Heart right ventricle (tissue), 16 donors: ENCODE data around the gene CX3CR1. TPM values are rescaled to one million over a fixed set of nuclear protein-coding genes. Genes with fewer than 3 reads are reported as not detected.

Experiments used
- ATAC-seq, 8 donors: fragments of 200-7000 bp; cut with Tn5 transposase; one replicate each; pipeline ENCODE4 v1.9.1; 2020; ENCODE audit warnings: mild to moderate bottlenecking in 8 of 8, moderate library complexity in 8 of 8, moderate number of reproducible peaks in 1 of 8
- DNase-seq, 2 donors: peaks; one replicate each; pipeline ENCODE4 v3.0.0-alpha.2; 2020
- H3K27ac ChIP-seq, 10 donors: fragments of 200-600 bp; sonication (generic) in 2 of 10; one replicate each; pipeline versions ENCODE4 v1.5.0 to v1.8.0; 2020 to 2022; ENCODE audit warnings: mild to moderate bottlenecking in 3 of 10
- H3K27me3 ChIP-seq, 7 donors: fragments of 200-600 bp; one replicate each; pipeline ENCODE4 v1.8.0; 2021 to 2022; ENCODE audit warnings: mild to moderate bottlenecking in 2 of 7
- H3K36me3 ChIP-seq, 9 donors: fragments of 200-600 bp; sonication (generic) in 1 of 9; one replicate each; pipeline versions ENCODE4 v1.5.0 to v1.8.0; 2020 to 2022; ENCODE audit warnings: mild to moderate bottlenecking in 2 of 9
- H3K4me1 ChIP-seq, 9 donors: fragments of 200-600 bp; sonication (generic) in 1 of 9; one replicate each; pipeline versions ENCODE4 v1.5.0 to v1.8.0; 2020 to 2022; ENCODE audit warnings: mild to moderate bottlenecking in 4 of 9
- H3K4me3 ChIP-seq, 10 donors: fragments of 200-600 bp; sonication (generic) in 2 of 10; one replicate each; pipeline versions ENCODE4 v1.5.0 to v1.8.0; 2020 to 2022; ENCODE audit warnings: mild to moderate bottlenecking in 7 of 10, moderate library complexity in 2 of 10
- H3K9me3 ChIP-seq, 11 donors: fragments of 200-600 bp in 10 of 11; sonication (generic) in 2 of 11; one replicate each; pipeline versions ENCODE4 v1.5.0 to v1.8.0; 2013 to 2022; ENCODE audit warnings: mild to moderate bottlenecking in 2 of 11, control low read depth in 1 of 11, moderate library complexity in 1 of 11
- CTCF ChIP-seq, 9 donors: fragments of 200-600 bp; sonication (generic) in 2 of 9; IDR thresholded peaks; one replicate each; pipeline versions ENCODE4 v1.5.0 to v1.8.0; 2021 to 2022; ENCODE audit warnings: antibody characterized with exemption in 9 of 9, mild to moderate bottlenecking in 5 of 9, moderate library complexity in 1 of 9
- WGBS, 2 donors: extraction: QIAGEN DNeasy Blood & Tissue Kit; methylation state at CpG; one replicate each; pipeline ENCODE4 v1.1.7; 2013; ENCODE audit warnings: inconsistent platforms in 1 of 2; 5-methylcytosine and 5-hydroxymethylcytosine counted together
- intact Hi-C, 10 donors: fragments of 100-400 bp; cut with DNase I; formaldehyde crosslinking; loops; one replicate each; pipeline versions ENCODE4 v1.11.1 to v1.14.2; 2022
- polyA plus RNA-seq, 2 donors: library from polyadenylated mRNA; stranded (reverse); fragments of 200-250 nt; gene quantifications; one replicate each; pipeline ENCODE4 v1.2.3, GENCODE V29; 2013
- total RNA-seq, 10 donors: library from RNA; stranded (reverse); fragmentation: NEBNext Ultra II Directional in 3 of 10; extraction: Animal tissue kit (Norgen Biotek cat#: 25700) in 3 of 10; gene quantifications; one replicate each; pipeline versions ENCODE4 v1.2.1 to v1.2.4, GENCODE V29; 2021 to 2023
- donor health status: Arrhythmogenic right ventricular cardiomyopathy.
- donor health status: ischemic (EF 13 %, LVEDD 7.1; RV severe dilation, severe dysfunction).
- donor health status: healthy with polysubstance abuse.
- donor health status: DM: no; HTN: yes; CAD: no.
- donor health status: DM: no; HTN: no; CAD: no.
- donor health status: ischemic (EF 25% LVEDD 6.9; RV normal size, moderate dysfunction).
- donor health status: ischemic (EF 25% LVEDD 5.7; RV mildly dilated, moderate dysfunction).
- donor health status: healthy.
- donor health status: DM: yes; HTN: yes; CAD: no.
- donor health status: Ischemic cardiomyopathy.
- donor health status: ischemic (EF 35%, LVEDD 5.7; RV mildly dilated, moderate dysfunction).
- donor health status: nonischemic (EF 11% LVEDD 7.7; RV severe dilation, severe dysfunction).
- donor health status: DM: yes; HTN: yes; CAD: no.
- donor health status: PGD.
- donor health status: ischemic (EF 29% LVEDD 5.4; RV normal size, mild dysfunction).
- donor health status: nonischemic (EF 23%, LVEDD 6.1; RV moderate dilation, normal function).

The CX3CR1 gene
- total and polyA plus RNA-seq, 12 donors: 0.12 to 6.9 (median 0.88) TPM

- TF ChIP-seq CTCF (IDR thresholded peaks at IDR 0.05): no peak
These were observed 53.6 kb downstream of the CX3CR1 start for GRCh38 chr3:39226106-39226741.

DNA sequence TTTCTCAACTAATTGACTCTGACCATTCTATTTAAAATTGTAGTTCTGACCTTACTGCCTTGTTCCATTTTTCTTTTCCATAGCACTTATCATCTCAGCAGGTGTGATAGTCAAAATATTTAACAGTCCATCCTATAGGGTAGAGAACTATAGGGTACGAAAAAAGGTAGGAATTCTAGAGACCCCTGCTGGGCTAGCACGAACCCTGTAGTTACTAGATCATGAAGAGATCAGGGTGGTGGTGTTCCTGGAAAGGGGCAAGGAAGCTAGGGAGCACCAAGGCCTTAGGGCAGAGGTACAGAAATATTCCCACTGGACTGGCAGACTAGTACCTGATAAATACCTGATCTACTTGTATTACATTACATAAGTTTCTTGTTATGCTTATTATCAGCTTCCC is 55.5 kb downstream of the CX3CR1 start:
- no peak for DNase-seq
- Histone ChIP-seq H3K27me3 (no peaks in the 10 kb centered on the region), H3K27ac (no peak overlapping the region), H3K4me1 (peaks cover 0 to 23% (median 0%) of the 10 kb centered on the region in 9 donors), H3K36me3 (no peaks in the 10 kb centered on the region), H3K9me3 (no peaks in the 10 kb centered on the region), H3K4me3 (no peak overlapping the region)
- intact Hi-C loops: loop anchor here in 1 of 10 donors (5.0 kb wide), 1 partner anchor 38 kb away; no protein-coding TSS in a partner anchor
- TF ChIP-seq CTCF (IDR thresholded peaks at IDR 0.05): no peak
- ATAC-seq: no peak
- 76 to 78% methylated on average over 2 of the region's 2 CpGs for WGBS, 2 donors

More at GRCh38 chr3:39226106-39226741, 53.6 kb downstream of the CX3CR1 start:
- no peak for DNase-seq
- no peak overlapping the region for H3K27ac ChIP-seq
- ATAC-seq: no peak
- WGBS, 2 donors: 73 to 77% methylated on average over 3 of the region's 3 CpGs
- intact Hi-C loops: no loop called here
- no peaks in the 10 kb centered on the region for H3K27me3 ChIP-seq
- H3K4me3 ChIP-seq: no peak overlapping the region
- peaks cover 0 to 8% (median 0%) of the 10 kb centered on the region in 11 donors for H3K9me3 ChIP-seq
- no peaks in the 10 kb centered on the region for H3K36me3 ChIP-seq
- peaks cover 0 to 11% (median 0%) of the 10 kb centered on the region in 9 donors for H3K4me1 ChIP-seq

DNA sequence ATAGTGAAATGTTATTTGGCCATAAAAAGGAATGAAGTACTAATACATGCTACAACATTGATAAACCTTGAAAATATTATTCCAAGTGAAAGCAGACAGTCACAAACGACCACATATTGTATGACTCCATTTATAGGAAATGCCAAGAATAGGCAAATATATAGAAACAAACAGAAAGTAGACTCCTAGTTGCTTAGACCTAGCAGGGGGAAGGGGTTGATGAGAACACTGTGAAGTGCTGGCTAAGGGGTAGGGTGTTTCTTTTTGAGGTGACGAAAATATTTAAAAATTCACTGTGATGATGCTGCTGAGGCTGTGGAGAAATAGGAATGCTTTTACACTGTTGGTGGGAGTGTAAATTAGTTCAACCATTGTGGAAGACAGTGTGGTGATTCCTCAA is 56.9 kb downstream of the CX3CR1 start:
- intact Hi-C loops: loop anchor here in 1 of 10 donors (5.0 kb wide), 1 partner anchor 39 kb away; no protein-coding TSS in a partner anchor

DNA sequence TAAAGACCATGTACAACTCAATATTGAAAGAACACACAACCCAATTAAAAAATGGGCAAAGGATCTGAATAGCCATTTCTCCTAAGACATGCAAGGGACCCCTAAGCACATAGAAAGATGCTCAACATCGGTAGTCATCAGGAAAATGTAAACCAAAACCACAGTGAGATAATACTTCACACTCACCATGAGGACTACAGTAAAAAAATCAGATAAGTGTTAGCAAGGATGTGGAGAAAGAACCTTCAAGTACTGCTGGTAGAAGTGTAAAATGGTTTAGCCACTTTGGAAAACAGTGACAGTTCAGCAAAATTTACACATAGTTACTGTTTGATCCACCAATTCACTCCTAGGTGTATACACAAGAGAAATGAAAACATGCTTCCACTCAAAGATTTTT is 57.4 kb downstream of the CX3CR1 start:
- H3K9me3 ChIP-seq: no peaks in the 10 kb centered on the region
- no peaks in the 10 kb centered on the region for H3K36me3 ChIP-seq
- H3K4me1 ChIP-seq: peaks cover 0 to 23% (median 0%) of the 10 kb centered on the region in 9 donors
- no peak for TF ChIP-seq CTCF (IDR thresholded peaks at IDR 0.05)
- H3K27me3 ChIP-seq: no peaks in the 10 kb centered on the region
- DNase-seq (no peak), ATAC-seq (no peak)
- H3K4me3 ChIP-seq: no peak overlapping the region
- WGBS, 2 donors: 75 to 80% methylated on average over 1 of the region's 1 CpG
- H3K27ac ChIP-seq: no peak overlapping the region
- intact Hi-C loops: loop anchor here in 1 of 10 donors (5.0 kb wide), 1 partner anchor 40 kb away; no protein-coding TSS in a partner anchor

More for the DNA sequence above, 56.9 kb downstream of the CX3CR1 start:
- no peaks in the 10 kb centered on the region for H3K27me3 ChIP-seq
- H3K36me3 ChIP-seq: no peaks in the 10 kb centered on the region
- DNase-seq: no peak
- no peak for TF ChIP-seq CTCF (IDR thresholded peaks at IDR 0.05)
- peaks cover 0 to 23% (median 0%) of the 10 kb centered on the region in 9 donors for H3K4me1 ChIP-seq
- no peak overlapping the region for H3K4me3 ChIP-seq
- WGBS, 2 donors: 81 to 82% methylated on average over 2 of the region's 2 CpGs
- ATAC-seq: no peak
- no peak overlapping the region for H3K27ac ChIP-seq
- H3K9me3 ChIP-seq: no peaks in the 10 kb centered on the region
